ENCODE results near the gene MYO1B.

DNA sequence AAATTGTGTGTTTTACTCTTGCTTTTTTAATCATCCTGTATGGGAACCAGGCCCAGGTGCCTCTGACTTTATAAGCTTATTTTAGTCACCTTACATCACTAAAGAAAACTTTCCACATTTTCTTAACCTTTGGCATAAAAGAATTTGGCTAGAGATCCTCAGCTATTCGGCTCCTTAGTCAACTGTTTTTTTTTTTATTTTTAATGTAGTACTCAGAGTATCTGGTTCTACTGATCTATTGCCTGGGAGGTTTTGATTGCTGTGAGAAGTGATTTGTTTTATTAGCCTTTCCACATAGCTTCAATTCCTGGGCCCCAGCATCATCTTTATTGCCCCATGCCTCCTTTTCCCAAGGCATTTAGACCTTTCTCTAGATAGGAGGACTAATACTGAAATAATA is 121.0 kb downstream of the MYO1B start:
- TF ChIP-seq, protein P1, sequence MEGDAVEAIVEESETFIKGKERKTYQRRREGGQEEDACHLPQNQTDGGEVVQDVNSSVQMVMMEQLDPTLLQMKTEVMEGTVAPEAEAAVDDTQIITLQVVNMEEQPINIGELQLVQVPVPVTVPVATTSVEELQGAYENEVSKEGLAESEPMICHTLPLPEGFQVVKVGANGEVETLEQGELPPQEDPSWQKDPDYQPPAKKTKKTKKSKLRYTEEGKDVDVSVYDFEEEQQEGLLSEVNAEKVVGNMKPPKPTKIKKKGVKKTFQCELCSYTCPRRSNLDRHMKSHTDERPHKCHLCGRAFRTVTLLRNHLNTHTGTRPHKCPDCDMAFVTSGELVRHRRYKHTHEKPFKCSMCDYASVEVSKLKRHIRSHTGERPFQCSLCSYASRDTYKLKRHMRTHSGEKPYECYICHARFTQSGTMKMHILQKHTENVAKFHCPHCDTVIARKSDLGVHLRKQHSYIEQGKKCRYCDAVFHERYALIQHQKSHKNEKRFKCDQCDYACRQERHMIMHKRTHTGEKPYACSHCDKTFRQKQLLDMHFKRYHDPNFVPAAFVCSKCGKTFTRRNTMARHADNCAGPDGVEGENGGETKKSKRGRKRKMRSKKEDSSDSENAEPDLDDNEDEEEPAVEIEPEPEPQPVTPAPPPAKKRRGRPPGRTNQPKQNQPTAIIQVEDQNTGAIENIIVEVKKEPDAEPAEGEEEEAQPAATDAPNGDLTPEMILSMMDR (IDR thresholded peaks at IDR 0.05; ENCODE audit: low read length): no peak
- TF ChIP-seq EZH2 (IDR thresholded peaks at IDR 0.05; ENCODE audit: borderline replicate concordance, low read length): no peak
